Stimulated activated CD8-positive, alpha-beta memory T cell treated with anti-CD3 and anti-CD28 coated beads, Interleukin-15, amount 100 ng/mL, for 48 hours (primary cell): ENCODE results near the gene MCCC1.
"Not testable (repeated sequence)": the region's sequence is repeated elsewhere in the genome, so short reads cannot be mapped to it uniquely, and the experiment has no call there.

Experiments
- DNase-seq, 2 donors: peaks; one replicate each; pipeline ENCODE4 v3.0.0-alpha.2; 2020; ENCODE audit warnings: low read depth in 2 of 2

Gene MCCC1

DNA sequence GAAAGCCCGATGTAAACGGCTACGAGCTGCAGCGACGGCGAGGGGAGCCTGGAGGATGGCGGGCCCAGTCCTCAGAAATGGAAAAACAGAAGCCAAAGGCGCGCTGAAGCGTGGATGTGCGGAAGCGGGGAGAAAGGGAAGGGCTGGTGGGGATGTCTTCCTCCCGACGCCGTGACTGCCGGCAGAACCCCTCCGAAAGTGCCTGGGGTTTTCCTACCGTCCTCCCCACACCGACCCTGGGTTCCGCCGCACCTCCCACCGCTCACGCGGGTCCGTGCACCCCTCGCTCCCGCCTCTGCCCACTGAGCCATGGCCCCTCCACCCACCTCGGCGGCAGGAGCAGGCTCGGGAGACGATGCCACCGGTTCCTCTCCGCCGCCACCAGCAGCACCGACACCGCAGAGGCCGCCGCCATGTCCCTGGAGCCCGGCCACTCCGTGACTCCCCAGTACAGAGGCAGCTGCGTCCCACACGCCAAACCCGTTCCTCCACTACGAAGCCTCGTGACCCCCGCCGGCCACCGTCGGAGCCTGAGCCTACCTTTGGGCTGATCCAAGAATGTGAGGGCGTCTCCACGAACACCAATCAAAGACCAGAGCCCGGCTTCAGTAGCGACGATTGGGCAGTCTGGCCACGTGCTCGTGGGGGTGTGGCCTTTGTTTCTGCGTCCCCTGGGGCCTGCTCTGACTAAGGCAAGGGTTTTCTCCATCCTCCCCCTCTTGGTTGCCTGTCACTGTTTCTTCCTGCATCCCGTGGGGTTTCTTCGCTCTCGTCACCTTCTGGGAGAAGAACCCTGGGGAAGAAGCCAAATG, at the start of gene MCCC1:
TSS of gene MCCC1 (minus strand) at position 471 of the 812 bp plus-strand sequence. CDS start at position 415, 56 bp downstream.
- DNase-seq, result peak; percentile 94 to 97

GRCh38 chr3:183148056-183148455, 48.8 kb upstream of the MCCC1 start:
- DNase-seq, result no peak

GRCh38 chr3:183144363-183144762, 45.1 kb upstream of the MCCC1 start:
- DNase-seq, result no peak

GRCh38 chr3:183142199-183142598, 42.9 kb upstream of the MCCC1 start:
- DNase-seq, result no peak

- DNase-seq, result no peak
These were observed 35.5 kb upstream of the MCCC1 start for GRCh38 chr3:183134844-183135243.

GRCh38 chr3:183132409-183132808, 33.1 kb upstream of the MCCC1 start:
- DNase-seq, result no peak

DNA sequence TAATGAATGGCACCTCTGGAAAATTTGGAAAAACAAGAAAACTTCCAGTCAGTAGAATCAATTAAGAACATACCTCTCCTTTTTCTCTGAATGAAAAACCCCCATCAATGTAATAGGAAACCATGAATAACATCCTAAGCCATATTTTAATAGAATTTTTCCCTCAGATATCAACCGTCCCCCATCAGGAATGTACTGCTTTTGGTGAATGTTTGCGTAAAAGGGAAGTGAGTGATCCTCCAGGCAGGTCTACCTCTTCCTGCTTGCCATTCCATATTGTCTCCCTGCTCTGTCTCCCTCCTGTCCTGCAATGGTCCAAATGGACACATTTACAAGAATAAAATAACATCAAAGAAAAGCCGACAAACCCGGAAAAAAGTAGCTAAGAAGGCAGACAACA, 32.4 kb upstream of the MCCC1 start:
- no peak for DNase-seq

DNA sequence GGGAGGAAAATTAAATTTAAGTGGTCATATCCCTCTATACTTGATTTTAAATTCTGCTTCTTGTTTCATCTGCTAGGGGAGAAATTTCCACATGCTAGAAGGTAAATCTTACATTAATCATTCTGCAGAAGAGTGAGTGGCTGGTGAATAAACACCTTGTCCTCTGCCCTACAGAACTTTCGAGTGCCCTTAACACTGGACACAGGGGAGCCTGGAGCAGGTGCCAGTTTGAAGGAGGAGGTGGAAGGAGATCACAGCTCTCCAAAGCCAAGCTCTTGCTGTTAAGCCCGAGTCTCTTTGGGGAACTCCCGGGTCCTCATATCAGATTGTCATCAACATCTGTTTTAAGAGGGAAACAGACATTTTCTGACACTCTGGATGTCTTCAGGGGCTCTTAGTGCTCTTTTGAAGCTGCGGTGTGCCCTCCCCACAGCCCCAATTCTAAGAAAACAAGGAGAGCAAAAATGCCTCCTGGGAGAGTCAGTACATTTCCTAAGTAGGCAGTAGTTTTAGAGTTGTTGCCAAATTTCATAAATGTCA, 32.0 kb upstream of the MCCC1 start:
- DNase-seq, result no peak

- no peak for DNase-seq
These were observed 29.9 kb upstream of the MCCC1 start for GRCh38 chr3:183129243-183129642.

GRCh38 chr3:183128709-183129108, 29.4 kb upstream of the MCCC1 start:
- DNase-seq, result no peak

DNA sequence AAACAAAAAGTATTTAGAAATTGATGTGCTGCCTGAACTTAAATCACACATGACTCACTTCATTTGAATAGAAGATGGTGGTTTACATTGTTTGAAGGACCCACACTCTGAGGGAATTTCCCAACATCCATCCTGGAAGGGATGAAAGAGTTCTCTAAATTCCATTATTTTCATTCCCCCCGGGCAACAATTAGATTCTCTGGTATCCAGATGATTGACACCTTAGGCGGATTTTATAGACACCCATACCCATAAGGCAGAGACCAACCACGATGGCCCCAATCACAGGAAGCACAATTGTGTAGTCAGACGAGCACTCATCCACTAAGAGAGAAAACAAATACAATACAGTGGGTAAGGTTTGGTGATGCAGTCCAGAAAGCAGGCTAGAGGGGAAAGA, 24.6 kb upstream of the MCCC1 start:
- no peak for DNase-seq

DNA sequence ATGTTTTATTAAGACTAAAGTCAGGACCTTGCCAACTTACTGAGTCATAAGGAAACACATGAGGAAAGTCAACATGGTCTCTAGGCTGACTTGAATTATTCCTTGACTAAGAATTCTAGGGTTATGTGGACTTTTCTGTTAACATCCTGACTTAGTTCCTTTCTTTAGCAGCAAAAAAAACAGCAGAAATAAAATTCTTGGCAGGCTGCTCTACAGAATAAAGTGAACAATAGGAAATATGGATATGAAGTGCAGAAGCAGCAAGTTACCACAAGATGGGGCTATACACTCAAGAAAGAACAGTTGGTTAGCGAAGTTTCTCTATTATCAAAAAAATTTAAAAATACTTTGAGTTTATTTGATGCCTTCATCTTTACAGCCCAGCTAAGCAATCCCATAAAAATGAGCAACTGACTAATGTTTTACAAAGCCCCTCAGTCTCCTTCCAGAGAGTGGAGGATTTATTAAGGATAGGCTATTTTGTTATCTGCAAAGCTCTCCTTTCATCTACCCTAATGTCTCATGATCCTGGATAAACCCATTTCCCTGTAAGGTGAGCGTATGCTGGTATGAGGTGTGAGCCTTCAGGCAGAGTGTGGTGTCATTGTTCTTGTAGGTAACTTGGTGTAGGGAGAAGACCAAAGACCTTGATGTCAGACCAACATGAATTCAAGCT, 23.1 kb upstream of the MCCC1 start:
- DNase-seq, result no peak

DNA sequence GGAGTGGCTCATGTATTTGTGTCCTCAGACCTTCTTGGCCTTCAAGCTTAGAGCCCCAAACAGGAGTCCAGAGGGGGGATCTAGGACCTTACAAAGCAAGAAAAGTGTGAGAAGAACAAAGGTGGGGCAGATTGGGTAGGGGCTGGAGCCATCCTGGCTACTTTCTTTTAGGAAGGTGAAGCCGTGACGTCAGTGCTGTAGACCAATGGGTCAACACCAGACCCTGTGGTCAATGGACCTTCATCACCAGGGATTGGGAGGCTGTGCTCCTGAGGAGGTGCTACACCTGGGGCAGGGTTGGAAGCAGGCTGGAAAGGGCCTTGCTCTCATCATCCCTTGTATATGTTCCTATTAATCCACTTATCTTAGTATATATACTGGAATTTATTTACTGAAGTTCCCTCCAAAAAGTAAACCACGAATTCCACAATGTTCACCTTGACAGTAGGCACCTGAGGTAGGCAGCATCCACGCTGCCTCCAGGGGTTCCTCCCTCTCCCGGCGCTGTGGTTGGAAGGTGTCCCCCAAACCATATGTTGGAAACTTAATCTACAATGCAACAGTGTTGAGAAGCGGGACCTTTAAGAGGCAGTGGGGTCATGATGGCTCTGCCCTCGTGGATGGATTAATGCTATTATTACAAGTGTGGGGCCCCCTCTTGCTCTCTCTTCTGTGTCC, 21.4 kb upstream of the MCCC1 start:
- no peak for DNase-seq

DNA sequence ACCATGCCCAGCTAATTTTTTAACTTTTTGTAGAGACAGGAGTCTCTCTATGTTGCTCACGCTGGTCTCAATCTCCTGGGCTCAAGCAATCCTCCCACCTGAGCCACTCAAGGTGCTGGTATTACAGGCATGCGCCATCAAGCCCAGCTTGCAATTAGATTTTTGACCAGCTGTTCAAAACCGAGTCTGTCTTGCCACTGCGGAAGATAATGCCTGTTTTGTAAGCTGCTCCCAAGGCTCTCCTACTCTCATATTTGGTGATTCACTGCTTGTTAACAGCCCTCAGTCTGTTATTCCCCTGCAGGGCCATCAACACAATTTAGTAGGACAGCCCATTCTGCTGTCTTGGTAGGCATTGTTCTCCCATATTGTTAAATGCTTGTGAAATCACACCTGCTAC, 17.8 kb upstream of the MCCC1 start:
- no peak for DNase-seq

GRCh38 chr3:183116025-183116614, 16.8 kb upstream of the MCCC1 start:
- DNase-seq, result peak; percentile 55 to 57

GRCh38 chr3:183114384-183115178, 15.3 kb upstream of the MCCC1 start:
- DNase-seq, result no peak

DNA sequence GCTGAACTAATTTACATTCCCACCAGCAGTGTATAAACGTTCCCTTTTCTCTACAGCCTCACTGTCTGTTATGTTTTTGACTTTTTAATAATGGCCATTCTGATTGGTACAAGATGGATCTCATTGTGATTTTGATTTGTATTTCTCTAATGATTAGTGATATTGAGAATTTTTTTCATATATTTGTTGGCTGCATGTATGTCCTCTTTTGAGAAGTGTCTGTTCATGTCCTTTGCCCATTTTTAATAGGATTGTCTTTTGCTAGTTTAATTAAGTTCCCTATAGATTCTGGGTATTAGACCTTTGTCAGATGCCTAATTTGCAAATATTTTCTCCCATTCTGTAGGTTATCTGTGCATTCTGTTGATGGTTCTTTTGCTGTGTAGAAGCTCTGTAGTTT, 10.6 kb upstream of the MCCC1 start:
- not testable (repeated sequence) for DNase-seq

GRCh38 chr3:183108470-183108869, 9.2 kb upstream of the MCCC1 start:
- no peak for DNase-seq

GRCh38 chr3:183108001-183108449, 8.7 kb upstream of the MCCC1 start:
- DNase-seq, result no peak

DNA sequence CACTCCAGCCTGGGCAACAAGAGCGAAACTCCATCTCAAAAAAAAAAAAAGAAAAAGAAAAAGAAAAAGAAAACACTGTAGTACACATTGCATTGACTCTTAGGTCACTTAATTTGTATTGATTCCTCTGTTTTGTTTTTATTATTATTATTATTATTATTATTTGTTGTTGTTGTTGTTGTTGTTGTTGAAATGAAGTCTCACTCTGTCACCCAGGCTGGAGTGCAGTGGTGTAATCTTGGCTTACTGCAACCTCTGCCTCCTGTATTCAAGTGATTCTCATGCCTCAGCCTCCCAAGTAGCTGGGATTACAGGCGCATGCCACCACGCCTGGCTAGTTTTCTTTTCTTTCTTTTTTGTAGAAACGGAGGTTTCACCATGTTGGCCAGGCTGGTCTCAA, 8.1 kb upstream of the MCCC1 start:
- DNase-seq, result not testable (repeated sequence)

GRCh38 chr3:183106635-183107034, 7.3 kb upstream of the MCCC1 start:
- no peak for DNase-seq
